A549 (cell line): ENCODE data around the gene PYGO1. TPM values are rescaled to one million over a fixed set of nuclear protein-coding genes. Genes with fewer than 3 reads are reported as not detected.
"Not testable (repeated sequence)": the region's sequence is repeated elsewhere in the genome, so short reads cannot be mapped to it uniquely, and the experiment has no call there.

Experiments used
- ATAC-seq, 2 experiments: fragments of 200-7000 bp in 1 of 2; fragments of >200 bp in 1 of 2; cut with Nextera tagmentation in 1 of 2; cut with Tn5 transposase in 1 of 2; 3 replicates each; pipeline versions ENCODE4 v1.8.0 to v1.9.1; 2018 to 2020; ENCODE audit warnings: mild to moderate bottlenecking in 1 of 2, moderate library complexity in 1 of 2
- CTCF ChIA-PET: fragments of 300-600 bp; sonication (Branson Sonifier 250); formaldehyde crosslinking; extraction: SDS; loops from one replicate; lab custom pipeline; 2021; ENCODE audit warnings: antibody characterized with exemption, inconsistent platforms; lab: Yijun Ruan, JAX
- POLR2A ChIA-PET: fragments of 350-600 bp; formaldehyde crosslinking; extraction: SDS; loops from one replicate; lab custom pipeline; 2021; ENCODE audit warnings: antibody characterized with exemption, inconsistent platforms; lab: Yijun Ruan, JAX
- DNase-seq, 2 experiments: peaks; one replicate each; pipeline versions ENCODE4 v3.0.0 to v3.0.0-alpha.2; 2011 to 2016; ENCODE audit warnings: low read depth in 1 of 2, low spot score in 1 of 2
- FAIRE-seq: peaks from 2 replicates; lab custom pipeline; 2011; peaks lifted over from hg19 to GRCh38; lab: Jason Lieb, UNC
- H3K27ac ChIP-seq, 2 experiments: fragments of >200 bp; sonication (Bioruptor Twin); formaldehyde crosslinking; 3 replicates each; pipeline ENCODE4 v1.5.1; 2016 to 2017
- H3K4me1 ChIP-seq: fragments of >200 bp; sonication (Bioruptor Twin); formaldehyde crosslinking; 3 replicates; pipeline ENCODE4 v1.6.1; 2016
- H3K4me2 ChIP-seq: fragments of >200 bp; sonication (Bioruptor Twin); formaldehyde crosslinking; 3 replicates; pipeline ENCODE4 v1.6.1; 2016
- H3K4me3 ChIP-seq: fragments of >200 bp; sonication (Bioruptor Twin); formaldehyde crosslinking; 3 replicates; pipeline ENCODE4 v1.5.1; 2016
- H3K9me3 ChIP-seq: fragments of >200 bp; sonication (Bioruptor Twin); formaldehyde crosslinking; 3 replicates; pipeline ENCODE4 v1.6.1; 2016
- FOSL2 ChIP-seq, 2 experiments: fragments of 450-650 bp in 1 of 2; fragments of >200 bp in 1 of 2; sonication (Bioruptor Twin) in 1 of 2; formaldehyde crosslinking; IDR thresholded peaks; 2 replicates each; pipeline versions ENCODE4 v1.5.0 to v1.6.1; 2016 to 2020; ENCODE audit warnings: mild to moderate bottlenecking in 1 of 2, moderate library complexity in 1 of 2
- JUNB ChIP-seq: fragments of >200 bp; sonication (Bioruptor Twin); formaldehyde crosslinking; IDR thresholded peaks from 2 replicates; pipeline ENCODE4 v1.6.1; 2016
- MAX ChIP-seq: IDR thresholded peaks from 2 replicates; pipeline ENCODE4 v1.6.1; 2012
- WGBS: methylation state at CpG from one replicate; pipeline ENCODE4 v1.1.6; 2017; ENCODE audit errors: missing lambda C conversion rate; 5-methylcytosine and 5-hydroxymethylcytosine counted together
- polyA plus RNA-seq, 4 experiments: library from polyadenylated mRNA; depleted of rRNA in 3 of 4; stranded (reverse); fragments of >200 nt; fragmentation: RNase III in 1 of 4; extraction: RNeasy Plus Mini Kit Qiagen cat#74134 plus additional on column Dnase treatment in 1 of 4; gene quantifications; 2 replicates in 3 of 4; 3 replicates in 1 of 4; pipeline ENCODE4 v1.2.3, GENCODE V29; 2011 to 2017
- TF ChIP-seq, protein P1 (sequence below): fragments of 450-650 bp; IDR thresholded peaks from 2 replicates; pipeline ENCODE4 v1.6.1; 2014; ENCODE audit warnings: antibody characterized with exemption

The PYGO1 gene
- polyA plus RNA-seq, 2 of the 4 experiments (the other 2 are of a cell fraction), result 6.6 to 13.9 TPM

GRCh38 chr15:55488952-55489600 lies 99.1 kb downstream of the PYGO1 start:
- 51% methylated on average over 9 of the region's 9 CpGs for WGBS
- ChIA-PET POLR2A (interaction anchor here (0.6 to 1.1 kb wide), 2 partner anchors 9 to 10 kb away, joined by 3 read pairs; no protein-coding TSS in a partner anchor), CTCF (interaction anchor here (1.5 to 2.6 kb wide), 2 partner anchors 11 to 49 kb away, joined by 4 to 7 read pairs; no protein-coding TSS in a partner anchor)
- peak overlapping the region; percentile 55 to 62; a peak in 4 of 6 replicates for H3K27ac ChIP-seq
- not testable (repeated sequence) for H3K9me3 ChIP-seq, H3K4me3 ChIP-seq
- FAIRE-seq (peak; percentile 65), ATAC-seq (peak; percentile 56 to 91; a peak in 3 of 6 replicates), DNase-seq (peak in 1 of 2 experiments; percentile 63)
- H3K4me2 ChIP-seq, result peak overlapping the region; percentile 51
- peaks cover 14% of the 10 kb centered on the region for H3K4me1 ChIP-seq
- TF ChIP-seq JUNB (peak; percentile 31; the same call in 1 of the 2 replicates), FOSL2 (IDR thresholded peaks at IDR 0.05) (peak; percentile 88), FOSL2 (CRISPR knock-in tag; IDR thresholded peaks at IDR 0.05) (peak; percentile 92), MAX (peak; percentile 23; the same call in 1 of the 2 replicates)
- TF ChIP-seq, protein P1, sequence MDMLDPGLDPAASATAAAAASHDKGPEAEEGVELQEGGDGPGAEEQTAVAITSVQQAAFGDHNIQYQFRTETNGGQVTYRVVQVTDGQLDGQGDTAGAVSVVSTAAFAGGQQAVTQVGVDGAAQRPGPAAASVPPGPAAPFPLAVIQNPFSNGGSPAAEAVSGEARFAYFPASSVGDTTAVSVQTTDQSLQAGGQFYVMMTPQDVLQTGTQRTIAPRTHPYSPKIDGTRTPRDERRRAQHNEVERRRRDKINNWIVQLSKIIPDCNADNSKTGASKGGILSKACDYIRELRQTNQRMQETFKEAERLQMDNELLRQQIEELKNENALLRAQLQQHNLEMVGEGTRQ, result 0 out of 2 replicates have a peak, but pooled peaks have one; percentile 15

Other genes with a start within 250 kb of the PYGO1 start
- gene CCPG1, start 180.0 kb downstream of the PYGO1 start, polyA plus RNA-seq (2011; rRNA removed), result 173 and 176 TPM in 2 replicates
- 35.2 to 38.0 TPM (median 36.6 TPM) in 3 replicates for gene CCPG1, start 180.0 kb downstream of the PYGO1 start, polyA plus RNA-seq (2017; fragmentation: RNase III; extraction: RNeasy Plus Mini Kit Qiagen cat#74134 plus additional on column Dnase treatment)
- gene PIERCE2, start 179.8 kb downstream of the PYGO1 start, polyA plus RNA-seq (2011; rRNA removed), result 13.4 and 14.8 TPM in 2 replicates
- 3.3 to 4.8 TPM (median 4.3 TPM) in 3 replicates for gene PIERCE2, start 179.8 kb downstream of the PYGO1 start, polyA plus RNA-seq (2017; fragmentation: RNase III; extraction: RNeasy Plus Mini Kit Qiagen cat#74134 plus additional on column Dnase treatment)
- gene DNAAF4, start 80.1 kb downstream of the PYGO1 start, polyA plus RNA-seq (2011; rRNA removed), result 6.0 and 9.3 TPM in 2 replicates
- 12.9 to 14.5 TPM (median 13.5 TPM) in 3 replicates for gene DNAAF4, start 80.1 kb downstream of the PYGO1 start, polyA plus RNA-seq (2017; fragmentation: RNase III; extraction: RNeasy Plus Mini Kit Qiagen cat#74134 plus additional on column Dnase treatment)
- gene PRTG, start 154.8 kb upstream of the PYGO1 start, polyA plus RNA-seq (2011; rRNA removed), result 8.9 and 10.7 TPM in 2 replicates
- 5.5 to 5.9 TPM (median 5.6 TPM) in 3 replicates for gene PRTG, start 154.8 kb upstream of the PYGO1 start, polyA plus RNA-seq (2017; fragmentation: RNase III; extraction: RNeasy Plus Mini Kit Qiagen cat#74134 plus additional on column Dnase treatment)